HG03025 (cell line): ENCODE measurements around the gene TIMP1.

Experiments used
- ATAC-seq: cut with Tn5 transposase; IDR thresholded peaks from one replicate; pipeline ENCODE4 v1.9.1; 2021; ENCODE audit warnings: mild to moderate bottlenecking, moderate library complexity; ENCODE audit not compliant: unreplicated experiment, low FRiP score

TIMP1 gene

DNA sequence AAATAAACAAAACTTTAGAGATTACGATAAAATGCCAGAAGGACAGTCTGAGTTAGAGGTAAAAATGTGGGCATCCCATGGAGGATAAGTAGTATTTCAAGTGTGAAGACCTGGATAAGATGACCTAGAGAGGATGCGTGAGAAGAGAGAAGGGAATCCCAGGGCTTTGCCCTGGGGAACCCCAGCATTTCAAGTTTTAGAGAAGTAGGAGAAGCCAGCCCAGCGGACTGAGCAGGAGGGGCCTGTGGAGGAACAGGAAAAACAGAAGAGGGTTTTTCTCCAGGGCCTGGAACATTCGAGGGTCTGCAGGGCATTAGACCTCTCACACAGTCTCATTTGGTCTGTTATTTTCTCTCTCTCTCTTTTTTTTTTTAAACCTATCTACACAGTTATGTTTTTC is 50.4 kb downstream of the TIMP1 start:
- no peak for ATAC-seq

DNA sequence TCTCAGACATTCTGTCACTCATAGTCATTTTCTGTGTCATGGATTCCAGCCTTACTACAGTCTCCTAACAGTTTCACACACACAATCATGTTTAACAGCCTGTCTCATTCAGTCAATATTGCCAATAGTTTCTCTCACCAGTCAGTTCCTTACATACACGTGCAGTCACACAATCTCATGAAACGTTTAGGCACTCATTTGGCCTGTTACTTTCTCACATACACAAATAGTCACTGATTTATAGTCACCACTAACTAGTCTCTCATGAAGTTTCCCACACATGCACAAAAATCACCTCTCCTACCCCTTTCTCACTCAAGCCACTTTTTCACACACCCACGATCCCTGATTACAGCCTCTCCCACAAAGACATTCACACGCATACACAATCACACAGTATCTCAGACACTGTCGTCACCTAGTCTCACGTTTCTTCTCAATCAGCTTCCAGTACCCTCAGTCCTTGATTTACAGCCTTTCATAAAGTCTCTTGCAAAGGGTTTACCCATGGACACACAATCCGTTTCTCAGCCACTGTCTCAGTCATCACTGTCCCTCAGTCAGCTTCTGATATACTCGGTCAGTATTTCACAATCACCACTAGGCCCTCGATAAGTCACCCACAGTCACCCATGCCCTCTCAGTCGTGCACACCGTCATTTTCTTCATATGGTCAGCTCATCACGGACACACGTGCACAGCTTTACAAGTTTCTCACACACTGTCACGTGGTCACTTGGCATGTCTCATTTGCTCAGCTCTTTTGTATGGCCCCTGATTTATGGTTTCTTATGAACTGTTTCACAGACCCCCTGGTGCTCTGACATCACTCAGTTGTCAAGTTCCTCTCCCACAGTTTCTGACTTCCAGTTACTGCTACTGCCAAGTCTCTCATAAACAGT is 51.7 kb downstream of the TIMP1 start:
- ATAC-seq: no peak

DNA sequence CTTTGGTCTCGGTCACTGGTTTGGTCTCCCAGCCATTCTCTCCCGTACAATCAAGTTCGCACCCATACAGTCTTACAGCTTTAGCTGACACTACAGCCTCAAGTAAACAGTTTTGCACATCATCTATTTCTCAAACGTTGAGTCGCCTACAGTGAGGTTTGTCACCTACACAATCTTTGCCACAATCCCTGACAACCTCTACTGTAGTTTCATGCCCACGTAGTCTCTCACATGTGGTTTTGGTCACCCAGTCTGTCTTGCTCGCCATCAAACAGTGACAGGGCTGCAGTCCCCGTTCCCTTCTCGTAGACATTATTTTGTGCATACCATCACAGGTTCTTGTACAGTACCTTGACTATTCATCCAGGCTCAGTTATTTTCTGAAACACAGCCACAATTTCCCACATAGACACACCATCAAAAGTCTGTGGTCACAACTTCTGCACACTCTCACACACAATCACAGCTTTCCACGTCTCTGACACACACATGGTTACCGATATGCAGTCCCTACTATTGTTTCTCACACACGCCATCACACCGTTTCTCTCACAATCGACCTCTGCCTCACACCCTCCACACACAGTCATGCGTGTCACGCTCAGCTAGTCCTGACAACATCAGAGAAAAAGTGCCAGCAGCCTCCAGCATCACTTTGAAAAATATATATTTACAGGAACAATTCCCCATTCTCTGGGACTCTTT is 52.8 kb downstream of the TIMP1 start:
- no peak for ATAC-seq
